K562 (cell line): Measurements from ENCODE around the gene DTX1. TPM values are rescaled to one million over a fixed set of nuclear protein-coding genes. Genes with fewer than 3 reads are reported as not detected.

Experiments
- ATAC-seq: fragments of 200-7000 bp; cut with Tn5 transposase; 3 replicates; pipeline ENCODE4 v1.9.1; 2020; ENCODE audit warnings: moderate library complexity
- BruUV-seq: library from RNA; stranded (reverse); fragments of 400-500 nt; replicated peaks from 2 replicates; lab custom pipeline; 2021; lab: Mats Ljungman, UMichigan
- CTCF ChIA-PET: fragments of 300-600 bp; formaldehyde crosslinking; extraction: SDS; loops from one replicate; lab custom pipeline; 2021; ENCODE audit warnings: low intra/inter-chr PET ratio; lab: Yijun Ruan, JAX
- POLR2A ChIA-PET: fragments of 300-600, 350-650 bp; sonication (Branson Sonifier 250); formaldehyde crosslinking; extraction: SDS; loops from one replicate; lab custom pipeline; 2021; ENCODE audit warnings: antibody characterized with exemption, inconsistent platforms; lab: Yijun Ruan, JAX
- DNase-seq, 4 experiments: peaks; one replicate each; pipeline versions ENCODE4 v3.0.0 to v3.0.0-alpha.2; 2011 to 2018; ENCODE audit warnings: low spot score in 3 of 4, mixed read lengths in 3 of 4; ENCODE audit errors: extremely low read depth in 1 of 4
- FAIRE-seq: peaks from 2 replicates; lab custom pipeline; 2011; peaks lifted over from hg19 to GRCh38; lab: Jason Lieb, UNC
- H2AFZ ChIP-seq: 2 replicates; pipeline ENCODE4 v1.6.0; 2011; ENCODE audit warnings: low read depth, low read length, control low read depth, inconsistent platforms
- H3K27ac ChIP-seq: fragments of 200-600 bp; 3 replicates; pipeline ENCODE4 v1.8.0; 2011; ENCODE audit warnings: low read depth, mild to moderate bottlenecking, control low read depth, inconsistent platforms, low read length, moderate library complexity, mixed read lengths; ENCODE audit errors: extremely low read depth
- H3K27me3 ChIP-seq, 2 experiments: fragments of 300-600 bp in 1 of 2; 2 replicates in 1 of 2; 3 replicates in 1 of 2; pipeline versions ENCODE4 v1.6.0 to v1.8.0; 2011; ENCODE audit warnings: inconsistent platforms in 2 of 2, low read length in 2 of 2, mild to moderate bottlenecking in 1 of 2, mixed read lengths in 1 of 2, moderate library complexity in 1 of 2; ENCODE audit not compliant: control insufficient read depth in 2 of 2, insufficient read depth in 2 of 2
- H3K36me3 ChIP-seq: fragments of 300-600 bp; 3 replicates; pipeline ENCODE4 v1.8.0; 2011; ENCODE audit warnings: mild to moderate bottlenecking, low read length, inconsistent platforms; ENCODE audit not compliant: control insufficient read depth, insufficient read depth
- H3K4me1 ChIP-seq, 2 experiments: fragments of 200-600 bp in 1 of 2; replicated peaks in 1 of 2; 2 replicates in 1 of 2; 3 replicates in 1 of 2; pipeline versions ENCODE4 v1.5.1 to v1.8.0; 2011; ENCODE audit warnings: inconsistent platforms in 2 of 2, low read length in 2 of 2, mild to moderate bottlenecking in 1 of 2, mixed read lengths in 1 of 2, moderate library complexity in 1 of 2; ENCODE audit not compliant: control insufficient read depth in 2 of 2, insufficient read depth in 2 of 2
- H3K4me2 ChIP-seq: 2 replicates; pipeline ENCODE4 v1.6.1; 2011; ENCODE audit warnings: low read length, control low read depth, inconsistent platforms, mixed read lengths; ENCODE audit not compliant: insufficient read depth
- H3K4me3 ChIP-seq: fragments of 200-600 bp; sonication (generic), shearing (Covaris generic); 2 replicates; pipeline ENCODE4 v1.5.1; 2016; ENCODE audit warnings: control low read depth, inconsistent platforms
- H3K79me2 ChIP-seq: fragments of 200-600 bp; 3 replicates; pipeline ENCODE4 v1.8.0; 2011; ENCODE audit warnings: low read length, inconsistent platforms; ENCODE audit not compliant: control insufficient read depth, insufficient read depth
- H3K9ac ChIP-seq, 2 experiments: 2 replicates each; pipeline versions ENCODE4 v1.6.0 to v1.6.1; 2011; ENCODE audit warnings: low read depth in 2 of 2, low read length in 2 of 2, control low read depth in 1 of 2, inconsistent platforms in 1 of 2, mild to moderate bottlenecking in 1 of 2, mixed read lengths in 1 of 2; ENCODE audit not compliant: insufficient read depth in 1 of 2
- H3K9me1 ChIP-seq: one replicate; pipeline ENCODE4 v1.6.0; 2011; ENCODE audit warnings: inconsistent platforms, mild to moderate bottlenecking, low read length, moderate library complexity; ENCODE audit not compliant: control insufficient read depth, insufficient read depth
- H3K9me3 ChIP-seq: replicated peaks from 2 replicates; pipeline ENCODE4 v1.5.1; 2011; ENCODE audit warnings: low read depth, low read length, inconsistent platforms; ENCODE audit not compliant: control insufficient read depth, insufficient read depth
- H4K20me1 ChIP-seq: replicated peaks from 2 replicates; pipeline ENCODE4 v1.6.1; 2011; ENCODE audit warnings: low read length, inconsistent platforms, mixed read lengths; ENCODE audit not compliant: control insufficient read depth, insufficient read depth
- ARHGAP35 ChIP-seq: fragments of 450-650 bp; IDR thresholded peaks from 2 replicates; pipeline ENCODE4 v1.6.1; 2018; ENCODE audit not compliant: partially characterized antibody
- ARNT ChIP-seq, 2 experiments: fragments of 450-650 bp; IDR thresholded peaks; 2 replicates each; pipeline ENCODE4 v1.6.1; 2016; ENCODE audit warnings: mild to moderate bottlenecking in 1 of 2
- CEBPG ChIP-seq, 3 experiments: fragments of 200-800 bp in 1 of 3; sonication (Bioruptor generic) in 1 of 3; sonication (generic) in 1 of 3; formaldehyde crosslinking in 1 of 3; IDR thresholded peaks in 2 of 3; conservative IDR thresholded peaks in 1 of 3; 2 replicates each; pipeline versions ENCODE4 v1.6.1 to v1.8.0; 2016 to 2022; ENCODE audit warnings: missing compliant biosample characterization in 2 of 3, missing genetic modification characterization in 2 of 3, mild to moderate bottlenecking in 1 of 3, missing genetic modification reagents in 1 of 3
- L3MBTL2 ChIP-seq: fragments of 450-650 bp; IDR thresholded peaks from 2 replicates; pipeline ENCODE4 v1.6.1; 2016; ENCODE audit warnings: mild to moderate bottlenecking, moderate library complexity
- MTA1 ChIP-seq: fragments of 450-650 bp; IDR thresholded peaks from 2 replicates; pipeline ENCODE4 v1.6.1; 2017; ENCODE audit warnings: borderline replicate concordance
- MYBL2 ChIP-seq, 2 experiments: fragments of 450-650 bp in 1 of 2; sonication (generic) in 1 of 2; formaldehyde crosslinking in 1 of 2; IDR thresholded peaks; 2 replicates each; pipeline versions ENCODE4 v1.6.1 to v1.8.1; 2017 to 2022; ENCODE audit warnings: borderline replicate concordance in 1 of 2, inconsistent platforms in 1 of 2, low read depth in 1 of 2, mild to moderate bottlenecking in 1 of 2, missing genetic modification reagents in 1 of 2, moderate library complexity in 1 of 2
- RBM17 ChIP-seq: fragments of 200-400 bp; formaldehyde crosslinking; IDR thresholded peaks from 2 replicates; pipeline ENCODE4 v1.6.1; 2017; ENCODE audit warnings: low read depth, mild to moderate bottlenecking, low read length, borderline replicate concordance
- RNF2 ChIP-seq: sonication (generic); IDR thresholded peaks from 2 replicates; pipeline ENCODE4 v1.6.1; 2016
- ZEB2 ChIP-seq: fragments of 450-650 bp; IDR thresholded peaks from 2 replicates; pipeline ENCODE4 v1.6.1; 2016
- WGBS: fragments of 100-300 bp; shearing (Covaris generic); methylation state at CpG from one replicate; pipeline ENCODE4 v1.1.6; 2016; ENCODE audit warnings: low coverage, mixed read lengths; ENCODE audit not compliant: insufficient coverage; ENCODE audit errors: missing lambda C conversion rate; 5-methylcytosine and 5-hydroxymethylcytosine counted together
- in situ Hi-C: fragments of 300-500 bp; cut with MboI; formaldehyde crosslinking; loops from 4 replicates; pipeline ENCODE4 v1.15.0; 2018; ENCODE audit warnings: inconsistent platforms, mixed read lengths
- intact Hi-C: fragments of 100-400 bp; cut with micrococcal nuclease; formaldehyde crosslinking; loops from 2 replicates; pipeline ENCODE4 v1.14.2; 2022
- polyA plus RNA-seq, 8 experiments: library from polyadenylated mRNA; depleted of rRNA in 4 of 8; stranded (reverse) in 5 of 8; unstranded in 3 of 8; fragments of >200 nt; fragmentation: Nextera tagmentation in 2 of 8; fragmentation: Illumina TruSeq in 1 of 8; extraction: Ambion mirVana in 2 of 8; extraction: Trizol in 1 of 8; gene quantifications; 2 replicates each; pipeline versions ENCODE4 v1.2.1 to v1.2.3, GENCODE V29; 2011 to 2014; ENCODE audit warnings: inconsistent platforms in 1 of 8, missing spikeins in 1 of 8
- total RNA-seq, 7 experiments: library from RNA; depleted of rRNA in 6 of 7; stranded (reverse); fragments of >200 nt in 6 of 7; fragmentation: Illumina TruSeq in 2 of 7; extraction: Trizol in 2 of 7; gene quantifications; 2 replicates each; pipeline versions ENCODE4 v1.2.1 to v1.2.3, GENCODE V29; 2011 to 2021; ENCODE audit warnings: low replicate concordance in 1 of 7
- TF ChIP-seq, protein P1 (sequence below): IDR thresholded peaks from 2 replicates; pipeline ENCODE4 v1.6.1; 2016; ENCODE audit warnings: missing genetic modification characterization, missing compliant biosample characterization
- TF ChIP-seq, protein P2 (sequence below): sonication (generic); formaldehyde crosslinking; IDR thresholded peaks from 2 replicates; pipeline ENCODE4 v1.8.1; 2023; ENCODE audit warnings: missing genetic modification reagents, mild to moderate bottlenecking, borderline replicate concordance
- TF ChIP-seq, protein P3 (sequence below), 2 experiments: fragments of 450-650 bp; IDR thresholded peaks; 2 replicates each; pipeline ENCODE4 v1.6.1; 2016

DTX1 gene
- total and polyA plus RNA-seq, 9 of the 15 experiments (the other 6 are each of a cell fraction or from before 2014, with no cell fraction given), result not detected

DNA sequence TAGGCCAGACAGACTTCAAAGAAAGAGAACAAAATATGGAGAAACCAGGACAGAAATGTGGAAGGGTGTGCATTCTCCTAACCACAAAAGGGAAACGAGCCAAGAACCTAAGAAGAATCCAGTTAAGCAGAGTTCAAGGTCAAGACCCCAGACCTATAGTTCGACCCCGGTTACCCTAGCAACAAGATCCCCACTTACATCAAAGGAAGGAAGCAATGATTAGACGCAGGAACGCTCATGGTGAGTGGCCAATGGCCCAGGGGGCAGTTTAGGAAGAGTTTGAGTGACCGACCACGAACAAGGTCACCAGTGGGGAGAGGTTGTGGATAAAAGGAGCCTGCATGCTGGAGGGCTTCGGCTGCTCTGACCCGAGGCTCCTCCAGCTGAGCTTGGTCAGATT is 42.0 kb upstream of the DTX1 start (continued):
- TF ChIP-seq, protein P1, sequence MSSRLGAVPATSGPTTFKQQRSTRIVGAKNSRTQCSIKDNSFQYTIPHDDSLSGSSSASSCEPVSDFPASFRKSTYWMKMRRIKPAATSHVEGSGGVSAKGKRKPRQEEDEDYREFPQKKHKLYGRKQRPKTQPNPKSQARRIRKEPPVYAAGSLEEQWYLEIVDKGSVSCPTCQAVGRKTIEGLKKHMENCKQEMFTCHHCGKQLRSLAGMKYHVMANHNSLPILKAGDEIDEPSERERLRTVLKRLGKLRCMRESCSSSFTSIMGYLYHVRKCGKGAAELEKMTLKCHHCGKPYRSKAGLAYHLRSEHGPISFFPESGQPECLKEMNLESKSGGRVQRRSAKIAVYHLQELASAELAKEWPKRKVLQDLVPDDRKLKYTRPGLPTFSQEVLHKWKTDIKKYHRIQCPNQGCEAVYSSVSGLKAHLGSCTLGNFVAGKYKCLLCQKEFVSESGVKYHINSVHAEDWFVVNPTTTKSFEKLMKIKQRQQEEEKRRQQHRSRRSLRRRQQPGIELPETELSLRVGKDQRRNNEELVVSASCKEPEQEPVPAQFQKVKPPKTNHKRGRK (tag), result no peak
- TF ChIP-seq, protein P2, sequence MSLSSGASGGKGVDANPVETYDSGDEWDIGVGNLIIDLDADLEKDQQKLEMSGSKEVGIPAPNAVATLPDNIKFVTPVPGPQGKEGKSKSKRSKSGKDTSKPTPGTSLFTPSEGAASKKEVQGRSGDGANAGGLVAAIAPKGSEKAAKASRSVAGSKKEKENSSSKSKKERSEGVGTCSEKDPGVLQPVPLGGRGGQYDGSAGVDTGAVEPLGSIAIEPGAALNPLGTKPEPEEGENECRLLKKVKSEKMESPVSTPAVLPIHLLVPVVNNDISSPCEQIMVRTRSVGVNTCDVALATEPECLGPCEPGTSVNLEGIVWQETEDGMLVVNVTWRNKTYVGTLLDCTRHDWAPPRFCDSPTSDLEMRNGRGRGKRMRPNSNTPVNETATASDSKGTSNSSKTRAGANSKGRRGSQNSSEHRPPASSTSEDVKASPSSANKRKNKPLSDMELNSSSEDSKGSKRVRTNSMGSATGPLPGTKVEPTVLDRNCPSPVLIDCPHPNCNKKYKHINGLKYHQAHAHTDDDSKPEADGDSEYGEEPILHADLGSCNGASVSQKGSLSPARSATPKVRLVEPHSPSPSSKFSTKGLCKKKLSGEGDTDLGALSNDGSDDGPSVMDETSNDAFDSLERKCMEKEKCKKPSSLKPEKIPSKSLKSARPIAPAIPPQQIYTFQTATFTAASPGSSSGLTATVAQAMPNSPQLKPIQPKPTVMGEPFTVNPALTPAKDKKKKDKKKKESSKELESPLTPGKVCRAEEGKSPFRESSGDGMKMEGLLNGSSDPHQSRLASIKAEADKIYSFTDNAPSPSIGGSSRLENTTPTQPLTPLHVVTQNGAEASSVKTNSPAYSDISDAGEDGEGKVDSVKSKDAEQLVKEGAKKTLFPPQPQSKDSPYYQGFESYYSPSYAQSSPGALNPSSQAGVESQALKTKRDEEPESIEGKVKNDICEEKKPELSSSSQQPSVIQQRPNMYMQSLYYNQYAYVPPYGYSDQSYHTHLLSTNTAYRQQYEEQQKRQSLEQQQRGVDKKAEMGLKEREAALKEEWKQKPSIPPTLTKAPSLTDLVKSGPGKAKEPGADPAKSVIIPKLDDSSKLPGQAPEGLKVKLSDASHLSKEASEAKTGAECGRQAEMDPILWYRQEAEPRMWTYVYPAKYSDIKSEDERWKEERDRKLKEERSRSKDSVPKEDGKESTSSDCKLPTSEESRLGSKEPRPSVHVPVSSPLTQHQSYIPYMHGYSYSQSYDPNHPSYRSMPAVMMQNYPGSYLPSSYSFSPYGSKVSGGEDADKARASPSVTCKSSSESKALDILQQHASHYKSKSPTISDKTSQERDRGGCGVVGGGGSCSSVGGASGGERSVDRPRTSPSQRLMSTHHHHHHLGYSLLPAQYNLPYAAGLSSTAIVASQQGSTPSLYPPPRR (CRISPR knock-in tag), result no peak
- TF ChIP-seq ZEB2, result no peak
- TF ChIP-seq ARNT (IDR thresholded peaks at IDR 0.05), result no peak

DNA sequence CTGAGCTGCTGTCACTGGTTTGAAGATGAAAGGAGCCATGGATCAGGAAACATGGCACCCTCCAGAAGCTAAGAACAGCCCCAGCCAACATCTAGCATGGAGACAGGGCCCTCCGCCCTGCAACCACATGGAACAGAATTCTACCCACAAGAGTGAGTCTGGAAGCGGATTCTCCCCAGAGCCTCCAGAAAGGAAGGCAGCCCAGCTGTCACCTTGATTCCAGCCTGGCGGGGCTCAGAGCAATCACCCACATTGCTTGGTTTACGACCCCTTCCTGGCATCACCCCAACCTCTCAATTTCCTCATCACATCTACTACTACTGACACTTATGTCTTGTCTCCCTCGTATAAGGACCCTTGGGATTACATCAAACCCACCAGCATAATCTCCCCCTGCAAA is 39.7 kb upstream of the DTX1 start:
- ATAC-seq (no peak), DNase-seq (no peak), FAIRE-seq (no peak)
- BruUV-seq, result no TSS peak
- no peaks in the 10 kb centered on the region for H3K4me1 ChIP-seq
- in situ Hi-C loops, result no loop called here
- 2% methylated on average over 5 of the region's 5 CpGs for WGBS
- CTCF ChIA-PET, result no interaction called here
- H3K27ac ChIP-seq, result no peak overlapping the region
- H3K27me3 ChIP-seq, result peaks cover 3 to 35% of the 10 kb centered on the region in 2 experiments; a peak in 3 of 5 replicates
- H4K20me1 ChIP-seq, result no peaks in the 10 kb centered on the region; the same call in 1 of the 2 replicates
- intact Hi-C loops, result no loop called here
- no peaks in the 10 kb centered on the region for H3K36me3 ChIP-seq
- no peak overlapping the region for H3K4me2 ChIP-seq
- H3K4me3 ChIP-seq, result no peak overlapping the region
- no peak overlapping the region for H2AFZ ChIP-seq
- H3K9me3 ChIP-seq, result no peaks in the 10 kb centered on the region
- H3K9ac ChIP-seq, result no peak overlapping the region
- POLR2A ChIA-PET, result no interaction called here
- no peaks in the 10 kb centered on the region for H3K9me1 ChIP-seq
- H3K79me2 ChIP-seq, result no peaks in the 10 kb centered on the region
- TF ChIP-seq RNF2, result no peak
- no peak for TF ChIP-seq MTA1
- TF ChIP-seq ARHGAP35, result no peak
- no peak for TF ChIP-seq L3MBTL2
- TF ChIP-seq MYBL2 (IDR thresholded peaks at IDR 0.05; ENCODE audit: low read depth), result no peak
- no peak for TF ChIP-seq MYBL2 (CRISPR knock-in tag; IDR thresholded peaks at IDR 0.05; ENCODE audit: borderline replicate concordance)
- TF ChIP-seq CEBPG (CRISPR knock-in tag; IDR thresholded peaks at IDR 0.05), result no peak
- no peak for TF ChIP-seq CEBPG (tag; conservative IDR thresholded peaks at IDR 0.05 in 1 of 2, IDR thresholded peaks at IDR 0.05 in 1 of 2)
- no peak for TF ChIP-seq RBM17
- TF ChIP-seq, protein P3, sequence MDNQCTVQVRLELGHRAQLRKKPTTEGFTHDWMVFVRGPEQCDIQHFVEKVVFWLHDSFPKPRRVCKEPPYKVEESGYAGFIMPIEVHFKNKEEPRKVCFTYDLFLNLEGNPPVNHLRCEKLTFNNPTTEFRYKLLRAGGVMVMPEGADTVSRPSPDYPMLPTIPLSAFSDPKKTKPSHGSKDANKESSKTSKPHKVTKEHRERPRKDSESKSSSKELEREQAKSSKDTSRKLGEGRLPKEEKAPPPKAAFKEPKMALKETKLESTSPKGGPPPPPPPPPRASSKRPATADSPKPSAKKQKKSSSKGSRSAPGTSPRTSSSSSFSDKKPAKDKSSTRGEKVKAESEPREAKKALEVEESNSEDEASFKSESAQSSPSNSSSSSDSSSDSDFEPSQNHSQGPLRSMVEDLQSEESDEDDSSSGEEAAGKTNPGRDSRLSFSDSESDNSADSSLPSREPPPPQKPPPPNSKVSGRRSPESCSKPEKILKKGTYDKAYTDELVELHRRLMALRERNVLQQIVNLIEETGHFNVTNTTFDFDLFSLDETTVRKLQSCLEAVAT (IDR thresholded peaks at IDR 0.05), result no peak
